Hepatocyte (in vitro differentiated cells): ENCODE results near the gene BPIFB2.

ENCODE experiments used
- EZH2 ChIP-seq: fragments of 200-600 bp; sonication (generic); IDR thresholded peaks from 2 replicates; pipeline ENCODE4 v1.6.1; 2016; ENCODE audit warnings: antibody characterized with exemption, mild to moderate bottlenecking, borderline replicate concordance
- EZH2phosphoT487 ChIP-seq: fragments of 200-600 bp; sonication (generic); IDR thresholded peaks from one replicate; pipeline ENCODE4 v1.6.1; 2018; ENCODE audit warnings: antibody characterized with exemption, mild to moderate bottlenecking, low read depth, moderate library complexity; ENCODE audit not compliant: unreplicated experiment, severe bottlenecking
- TF ChIP-seq, protein P1 (sequence below): fragments of 200-600 bp; sonication (generic); IDR thresholded peaks from 2 replicates; pipeline ENCODE4 v1.5.1; 2016; ENCODE audit warnings: antibody characterized with exemption, mild to moderate bottlenecking; ENCODE audit not compliant: poor library complexity

- TF ChIP-seq, protein P1, sequence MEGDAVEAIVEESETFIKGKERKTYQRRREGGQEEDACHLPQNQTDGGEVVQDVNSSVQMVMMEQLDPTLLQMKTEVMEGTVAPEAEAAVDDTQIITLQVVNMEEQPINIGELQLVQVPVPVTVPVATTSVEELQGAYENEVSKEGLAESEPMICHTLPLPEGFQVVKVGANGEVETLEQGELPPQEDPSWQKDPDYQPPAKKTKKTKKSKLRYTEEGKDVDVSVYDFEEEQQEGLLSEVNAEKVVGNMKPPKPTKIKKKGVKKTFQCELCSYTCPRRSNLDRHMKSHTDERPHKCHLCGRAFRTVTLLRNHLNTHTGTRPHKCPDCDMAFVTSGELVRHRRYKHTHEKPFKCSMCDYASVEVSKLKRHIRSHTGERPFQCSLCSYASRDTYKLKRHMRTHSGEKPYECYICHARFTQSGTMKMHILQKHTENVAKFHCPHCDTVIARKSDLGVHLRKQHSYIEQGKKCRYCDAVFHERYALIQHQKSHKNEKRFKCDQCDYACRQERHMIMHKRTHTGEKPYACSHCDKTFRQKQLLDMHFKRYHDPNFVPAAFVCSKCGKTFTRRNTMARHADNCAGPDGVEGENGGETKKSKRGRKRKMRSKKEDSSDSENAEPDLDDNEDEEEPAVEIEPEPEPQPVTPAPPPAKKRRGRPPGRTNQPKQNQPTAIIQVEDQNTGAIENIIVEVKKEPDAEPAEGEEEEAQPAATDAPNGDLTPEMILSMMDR = no peak
- no peak for TF ChIP-seq EZH2phosphoT487
- TF ChIP-seq EZH2 = no peak
These were observed 54.1 kb downstream of the BPIFB2 start for GRCh38 chr20:33061658-33062028.
